Measurements from ENCODE around the gene SH2B3.

The SH2B3 gene

DNA sequence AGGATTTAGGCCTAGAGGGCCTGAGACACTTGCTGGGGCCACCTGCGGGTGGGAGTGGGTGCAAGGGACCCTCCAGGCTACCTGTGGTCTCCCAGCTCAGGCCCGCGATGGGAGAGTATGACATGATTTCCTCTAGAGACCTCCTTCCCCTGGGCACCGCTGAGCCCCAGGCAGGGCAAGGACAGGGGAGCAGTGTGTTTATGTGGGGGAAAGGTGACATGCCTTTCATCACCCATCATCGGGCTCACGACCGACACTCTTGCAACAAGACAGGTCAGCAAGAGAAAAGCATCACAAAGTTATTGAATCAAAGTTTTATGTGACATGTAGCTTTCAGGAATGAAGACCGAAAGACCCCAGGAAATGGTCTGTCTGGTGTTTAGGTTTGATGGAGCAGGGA lies 19.9 kb downstream of the SH2B3 start:
- DNase-seq (ENCODE audit: low read depth), result no peak
- TF ChIP-seq, protein P1, sequence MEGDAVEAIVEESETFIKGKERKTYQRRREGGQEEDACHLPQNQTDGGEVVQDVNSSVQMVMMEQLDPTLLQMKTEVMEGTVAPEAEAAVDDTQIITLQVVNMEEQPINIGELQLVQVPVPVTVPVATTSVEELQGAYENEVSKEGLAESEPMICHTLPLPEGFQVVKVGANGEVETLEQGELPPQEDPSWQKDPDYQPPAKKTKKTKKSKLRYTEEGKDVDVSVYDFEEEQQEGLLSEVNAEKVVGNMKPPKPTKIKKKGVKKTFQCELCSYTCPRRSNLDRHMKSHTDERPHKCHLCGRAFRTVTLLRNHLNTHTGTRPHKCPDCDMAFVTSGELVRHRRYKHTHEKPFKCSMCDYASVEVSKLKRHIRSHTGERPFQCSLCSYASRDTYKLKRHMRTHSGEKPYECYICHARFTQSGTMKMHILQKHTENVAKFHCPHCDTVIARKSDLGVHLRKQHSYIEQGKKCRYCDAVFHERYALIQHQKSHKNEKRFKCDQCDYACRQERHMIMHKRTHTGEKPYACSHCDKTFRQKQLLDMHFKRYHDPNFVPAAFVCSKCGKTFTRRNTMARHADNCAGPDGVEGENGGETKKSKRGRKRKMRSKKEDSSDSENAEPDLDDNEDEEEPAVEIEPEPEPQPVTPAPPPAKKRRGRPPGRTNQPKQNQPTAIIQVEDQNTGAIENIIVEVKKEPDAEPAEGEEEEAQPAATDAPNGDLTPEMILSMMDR (conservative IDR thresholded peaks at IDR 0.05; ENCODE audit: low read length), result no peak
- no peak overlapping the region for H3K4me3 ChIP-seq (ENCODE audit: low read length)

DNA sequence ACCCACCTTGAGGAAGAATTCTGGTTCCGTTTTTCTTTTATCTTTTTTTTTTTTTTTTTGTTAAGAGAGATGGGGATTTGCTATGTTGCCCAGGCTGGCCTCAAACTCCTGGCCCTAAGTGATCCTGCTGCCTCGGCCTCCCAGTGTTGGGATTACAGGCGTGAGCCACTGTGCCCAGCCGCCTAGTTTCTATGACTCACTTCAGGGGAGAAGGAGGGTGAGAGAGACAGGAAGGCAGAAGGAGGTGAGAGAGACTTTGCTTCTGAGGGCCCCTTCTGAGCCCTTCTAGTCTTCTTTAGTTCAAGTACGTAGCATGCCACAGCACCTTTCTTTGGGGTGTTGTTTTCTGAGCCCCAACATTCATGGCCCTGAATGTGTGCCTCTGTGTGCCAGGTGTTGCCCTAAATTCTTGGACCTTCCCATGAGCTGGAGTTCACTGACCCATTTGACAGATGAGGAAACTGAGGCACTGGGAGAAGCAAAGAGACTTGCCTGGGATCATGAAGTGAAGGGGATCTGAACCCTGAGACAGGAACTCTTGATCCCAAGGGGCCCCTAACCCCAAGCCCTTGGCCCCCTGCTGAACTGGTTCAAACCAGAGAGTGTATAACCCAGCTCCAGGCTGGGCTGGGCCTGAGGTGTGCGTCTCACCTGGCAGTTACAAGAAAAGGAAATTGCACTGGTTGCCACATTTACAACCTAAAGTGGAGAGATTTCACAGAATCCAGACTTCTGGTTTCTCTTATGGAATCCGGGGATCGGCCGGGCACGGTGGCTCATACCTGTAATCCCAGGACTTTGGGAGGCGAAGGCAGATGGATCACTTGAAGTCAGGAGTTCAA lies 20.8 kb downstream of the SH2B3 start:
- TF ChIP-seq, protein P1 (conservative IDR thresholded peaks at IDR 0.05; ENCODE audit: low read length), result no peak
- no peak overlapping the region for H3K4me3 ChIP-seq (ENCODE audit: low read length)
- DNase-seq (ENCODE audit: low read depth), result no peak

DNA sequence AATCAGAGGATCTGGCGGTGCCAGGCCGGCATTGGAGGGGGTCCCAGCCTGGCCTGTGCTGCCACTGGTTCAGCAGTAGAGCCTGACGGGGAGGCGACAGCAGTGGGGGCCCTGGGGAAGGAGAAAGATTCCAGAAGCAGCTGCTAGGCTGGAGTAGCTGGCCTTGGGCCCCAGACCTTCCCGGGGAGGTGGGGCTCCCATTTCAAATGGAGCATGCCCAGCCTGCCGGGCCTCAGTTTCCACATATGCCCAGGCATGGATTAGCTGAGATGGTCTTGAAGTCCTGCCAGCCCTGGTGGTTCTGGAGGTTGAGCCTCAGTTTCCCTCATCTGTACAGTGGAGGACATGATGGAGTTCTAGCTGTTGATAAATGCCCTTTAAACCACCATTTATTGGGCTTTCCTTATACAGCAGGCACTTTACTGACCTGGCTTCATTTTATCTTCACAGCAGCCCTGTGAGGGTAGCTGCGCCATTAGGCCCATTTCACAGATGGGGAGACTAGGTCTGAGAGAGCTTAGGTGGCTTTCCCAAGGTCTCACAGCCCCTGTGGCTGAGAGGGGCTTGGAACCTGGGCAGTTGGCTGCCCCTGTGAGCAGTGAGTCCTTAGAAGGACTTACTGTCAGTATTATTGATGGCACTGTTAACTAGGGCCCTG lies 21.8 kb downstream of the SH2B3 start:
- TF ChIP-seq, protein P1 (conservative IDR thresholded peaks at IDR 0.05; ENCODE audit: low read length), result no peak
- no peak for DNase-seq (ENCODE audit: low read depth)
- H3K4me3 ChIP-seq (ENCODE audit: low read length), result no peak overlapping the region

DNA sequence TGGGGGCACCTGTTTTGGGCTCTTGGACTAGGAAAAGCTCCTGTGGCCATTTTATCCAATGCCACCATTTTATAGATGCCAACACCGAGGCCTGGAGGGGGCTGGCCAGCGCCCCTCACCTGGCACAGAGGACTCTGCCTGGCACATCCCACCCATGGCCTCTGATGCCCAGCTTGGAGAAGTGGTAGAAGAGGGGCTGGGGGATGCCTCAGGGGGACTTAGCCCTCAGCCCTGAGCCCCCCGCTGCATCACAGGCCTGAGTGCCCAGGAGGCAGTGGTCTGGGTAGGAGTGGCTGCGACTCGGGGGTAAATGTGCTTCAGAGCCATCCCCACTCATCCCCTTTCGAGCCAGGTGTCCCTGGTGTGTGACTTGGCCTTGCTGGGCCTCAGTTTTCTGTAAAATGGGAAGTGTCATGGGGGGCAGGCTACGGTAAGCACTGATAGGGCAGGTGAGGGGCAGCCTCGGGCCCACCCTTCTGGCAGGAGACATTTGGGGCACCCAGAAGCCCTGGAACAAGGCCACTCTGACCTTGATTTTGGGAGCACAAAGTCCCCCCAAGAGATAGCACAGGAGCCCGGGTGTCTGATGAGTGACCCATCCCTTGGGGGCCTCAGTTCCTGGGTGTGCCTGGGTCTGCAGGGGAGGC lies 22.5 kb downstream of the SH2B3 start:
- no peak overlapping the region for H3K4me3 ChIP-seq (ENCODE audit: low read length)
- TF ChIP-seq, protein P1 (conservative IDR thresholded peaks at IDR 0.05; ENCODE audit: low read length), result no peak
- no peak for DNase-seq (ENCODE audit: low read depth)

DNA sequence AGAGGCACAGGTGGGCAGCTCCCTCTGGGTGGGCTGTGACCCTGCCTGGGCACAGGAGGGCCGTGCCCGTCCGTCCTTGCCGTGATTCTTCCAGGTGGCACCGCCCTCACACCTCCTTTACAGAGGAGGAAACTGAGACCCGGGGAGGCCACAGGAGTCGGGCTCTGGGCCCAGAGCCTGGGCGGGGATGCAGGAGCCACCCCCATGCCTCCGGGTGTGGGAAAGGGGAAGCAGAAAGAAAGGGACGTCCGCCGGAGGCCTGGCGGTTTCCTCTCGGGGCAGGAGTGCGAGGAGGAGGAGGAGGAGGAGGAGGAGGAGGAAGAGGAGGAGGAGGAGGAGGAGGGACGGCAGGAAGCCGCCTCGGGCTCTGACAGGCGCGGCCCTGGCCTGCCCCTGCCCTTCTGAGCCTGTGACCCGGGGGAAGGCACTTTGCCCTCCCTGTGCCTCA lies 23.0 kb downstream of the SH2B3 start:
- H3K4me3 ChIP-seq (ENCODE audit: low read length), result no peak overlapping the region
- no peak for DNase-seq (ENCODE audit: low read depth)

DNA sequence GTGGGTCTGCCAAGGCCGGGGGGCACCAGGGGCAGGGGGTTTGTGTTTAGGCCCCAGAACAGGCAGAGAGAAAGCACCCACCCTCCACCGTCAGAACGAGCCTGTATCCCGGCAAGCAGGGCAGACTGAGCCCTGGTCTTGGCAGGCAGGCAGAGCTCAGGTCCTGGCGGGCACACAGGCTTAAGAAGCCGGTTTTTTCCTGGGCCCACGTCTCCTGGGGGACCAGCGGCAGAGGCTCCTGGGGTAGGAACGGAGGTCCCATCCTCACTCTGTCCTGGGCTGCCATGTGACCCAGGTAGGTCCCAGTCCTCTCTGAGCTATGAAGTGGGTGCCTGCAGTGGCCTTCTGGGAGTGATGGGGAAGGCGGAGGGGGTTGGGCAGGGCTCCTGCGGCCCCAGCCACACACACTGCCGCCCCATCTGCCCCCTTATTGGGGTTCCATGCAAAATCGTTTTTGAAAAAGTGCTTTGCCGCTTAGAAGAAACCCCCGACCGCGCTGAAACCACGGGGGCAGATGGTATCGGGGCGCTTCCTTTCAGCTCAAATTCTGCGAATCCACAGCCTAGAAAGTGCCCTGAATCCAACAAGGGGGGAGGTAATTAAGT lies 24.2 kb downstream of the SH2B3 start:
- no peak for DNase-seq (ENCODE audit: low read depth)
- TF ChIP-seq, protein P1 (conservative IDR thresholded peaks at IDR 0.05; ENCODE audit: low read length), result no peak
- H3K4me3 ChIP-seq (ENCODE audit: low read length), result no peak overlapping the region

More for the DNA sequence above, 23.0 kb downstream of the SH2B3 start:
- TF ChIP-seq, protein P1 (conservative IDR thresholded peaks at IDR 0.05; ENCODE audit: low read length), result no peak
